Duodenal mucosa (tissue), 2 donors: ENCODE results near the gene BCAS3.

ENCODE experiments used
- H3K27ac ChIP-seq: one replicate; pipeline ENCODE4 v1.7.0; 2013; ENCODE audit warnings: low read depth, low read length
- H3K27me3 ChIP-seq, 2 donors: one replicate each; pipeline ENCODE4 v1.7.0; 2013; ENCODE audit warnings: low read length in 2 of 2, control low read depth in 1 of 2; ENCODE audit not compliant: insufficient read depth in 2 of 2, control insufficient read depth in 1 of 2
- H3K36me3 ChIP-seq, 2 donors: one replicate each; pipeline ENCODE4 v1.7.0; 2013; ENCODE audit warnings: low read length in 2 of 2, control low read depth in 1 of 2; ENCODE audit not compliant: insufficient read depth in 2 of 2, control insufficient read depth in 1 of 2
- H3K4me1 ChIP-seq, 2 donors: one replicate each; pipeline ENCODE4 v1.7.0; 2013; ENCODE audit warnings: low read length in 2 of 2, control low read depth in 1 of 2; ENCODE audit not compliant: insufficient read depth in 2 of 2, control insufficient read depth in 1 of 2
- H3K4me3 ChIP-seq, 2 donors: one replicate each; pipeline ENCODE4 v1.7.0; 2013; ENCODE audit warnings: low read length in 2 of 2, low read depth in 1 of 2
- H3K9ac ChIP-seq, 2 donors: one replicate each; pipeline ENCODE4 v1.7.0; 2013; ENCODE audit warnings: low read length in 2 of 2, low read depth in 1 of 2
- H3K9me3 ChIP-seq, 2 donors: one replicate each; pipeline ENCODE4 v1.7.0; 2013; ENCODE audit warnings: low read length in 2 of 2, control low read depth in 1 of 2; ENCODE audit not compliant: control insufficient read depth in 1 of 2

BCAS3 gene

GRCh38 chr17:60887614-60888028 lies 210.0 kb downstream of the BCAS3 start:
- H3K9ac ChIP-seq, result no peak overlapping the region
- H3K4me3 ChIP-seq, result peak overlapping the region in 1 of 2 donors; percentile 22
- H3K9me3 ChIP-seq, result no peaks in the 10 kb centered on the region
- H3K36me3 ChIP-seq, result no peaks in the 10 kb centered on the region
- H3K27ac ChIP-seq, result no peak overlapping the region
- H3K27me3 ChIP-seq, result no peaks in the 10 kb centered on the region
- H3K4me1 ChIP-seq, result no peaks in the 10 kb centered on the region

- no peak overlapping the region for H3K27ac ChIP-seq
- H3K4me3 ChIP-seq, result no peak overlapping the region
- H3K36me3 ChIP-seq, result no peaks in the 10 kb centered on the region
- H3K9me3 ChIP-seq, result no peaks in the 10 kb centered on the region
- no peaks in the 10 kb centered on the region for H3K4me1 ChIP-seq
- no peak overlapping the region for H3K9ac ChIP-seq
- H3K27me3 ChIP-seq, result no peaks in the 10 kb centered on the region
Measured at GRCh38 chr17:60888812-60889709, 211.4 kb downstream of the BCAS3 start.

- no peak overlapping the region for H3K4me3 ChIP-seq
- no peaks in the 10 kb centered on the region for H3K27me3 ChIP-seq
- no peaks in the 10 kb centered on the region for H3K4me1 ChIP-seq
- H3K27ac ChIP-seq, result no peak overlapping the region
- no peaks in the 10 kb centered on the region for H3K9me3 ChIP-seq
- H3K36me3 ChIP-seq, result no peaks in the 10 kb centered on the region
- no peak overlapping the region for H3K9ac ChIP-seq
Measured at GRCh38 chr17:60891149-60891548, 213.5 kb downstream of the BCAS3 start.

- peaks cover 0 to 6% of the 10 kb centered on the region in 2 donors for H3K9me3 ChIP-seq
Measured at GRCh38 chr17:60893475-60893874, 215.8 kb downstream of the BCAS3 start.

GRCh38 chr17:60896996-60897395 lies 219.3 kb downstream of the BCAS3 start:
- no peaks in the 10 kb centered on the region for H3K36me3 ChIP-seq
- H3K9me3 ChIP-seq, result peaks cover 0 to 6% of the 10 kb centered on the region in 2 donors
- no peak overlapping the region for H3K27ac ChIP-seq
- H3K4me3 ChIP-seq, result no peak overlapping the region
- H3K9ac ChIP-seq, result no peak overlapping the region
- no peaks in the 10 kb centered on the region for H3K4me1 ChIP-seq
- no peaks in the 10 kb centered on the region for H3K27me3 ChIP-seq

More at GRCh38 chr17:60893475-60893874, 215.8 kb downstream of the BCAS3 start:
- Histone ChIP-seq H3K36me3 (no peaks in the 10 kb centered on the region), H3K27ac (no peak overlapping the region), H3K27me3 (no peaks in the 10 kb centered on the region), H3K9ac (no peak overlapping the region), H3K4me3 (no peak overlapping the region), H3K4me1 (no peaks in the 10 kb centered on the region)

GRCh38 chr17:60899115-60899514 lies 221.5 kb downstream of the BCAS3 start:
- no peaks in the 10 kb centered on the region for H3K4me1 ChIP-seq
- H3K9me3 ChIP-seq, result peaks cover 0 to 6% of the 10 kb centered on the region in 2 donors
- no peaks in the 10 kb centered on the region for H3K36me3 ChIP-seq
- H3K27ac ChIP-seq, result no peak overlapping the region
- H3K4me3 ChIP-seq, result no peak overlapping the region
- no peaks in the 10 kb centered on the region for H3K27me3 ChIP-seq
- no peak overlapping the region for H3K9ac ChIP-seq

GRCh38 chr17:60900688-60901087 lies 223.0 kb downstream of the BCAS3 start:
- Histone ChIP-seq H3K27me3 (no peaks in the 10 kb centered on the region), H3K4me1 (no peaks in the 10 kb centered on the region), H3K36me3 (no peaks in the 10 kb centered on the region), H3K4me3 (no peak overlapping the region), H3K9me3 (peaks cover 0 to 6% of the 10 kb centered on the region in 2 donors), H3K27ac (no peak overlapping the region), H3K9ac (no peak overlapping the region)

- no peak overlapping the region for H3K27ac ChIP-seq
- no peaks in the 10 kb centered on the region for H3K27me3 ChIP-seq
- no peaks in the 10 kb centered on the region for H3K36me3 ChIP-seq
Measured at GRCh38 chr17:60901242-60901641, 223.6 kb downstream of the BCAS3 start.

GRCh38 chr17:60901806-60902205 lies 224.2 kb downstream of the BCAS3 start:
- H3K27ac ChIP-seq, result no peak overlapping the region

More at GRCh38 chr17:60901242-60901641, 223.6 kb downstream of the BCAS3 start:
- Histone ChIP-seq H3K9ac (no peak overlapping the region), H3K4me1 (no peaks in the 10 kb centered on the region), H3K4me3 (no peak overlapping the region), H3K9me3 (peaks cover 0 to 6% of the 10 kb centered on the region in 2 donors)

GRCh38 chr17:60902399-60902798 lies 224.7 kb downstream of the BCAS3 start:
- Histone ChIP-seq H3K9ac (no peak overlapping the region), H3K36me3 (no peaks in the 10 kb centered on the region), H3K4me1 (no peaks in the 10 kb centered on the region), H3K27ac (no peak overlapping the region), H3K9me3 (no peaks in the 10 kb centered on the region), H3K4me3 (no peak overlapping the region), H3K27me3 (no peaks in the 10 kb centered on the region)

More at GRCh38 chr17:60901806-60902205, 224.2 kb downstream of the BCAS3 start:
- Histone ChIP-seq H3K4me3 (no peak overlapping the region), H3K27me3 (no peaks in the 10 kb centered on the region), H3K9me3 (peaks cover 0 to 5% of the 10 kb centered on the region in 2 donors), H3K9ac (no peak overlapping the region), H3K36me3 (no peaks in the 10 kb centered on the region), H3K4me1 (no peaks in the 10 kb centered on the region)
